NCI-H2196 treated with DMSO at 0.1 percent for 48 hours (cell line): ENCODE results near the gene C14orf132.
"Not testable (repeated sequence)": the region's sequence is repeated elsewhere in the genome, so short reads cannot be mapped to it uniquely, and the experiment has no call there.

ENCODE experiments used
- DNase-seq: peaks from one replicate; lab custom pipeline; 2025; ENCODE audit not compliant: unreplicated experiment; lab: John Stamatoyannopoulos, UW

Gene C14orf132

GRCh38 chr14:96058576-96059200 is 19.5 kb downstream of the C14orf132 start:
- DNase-seq: no peak

DNA sequence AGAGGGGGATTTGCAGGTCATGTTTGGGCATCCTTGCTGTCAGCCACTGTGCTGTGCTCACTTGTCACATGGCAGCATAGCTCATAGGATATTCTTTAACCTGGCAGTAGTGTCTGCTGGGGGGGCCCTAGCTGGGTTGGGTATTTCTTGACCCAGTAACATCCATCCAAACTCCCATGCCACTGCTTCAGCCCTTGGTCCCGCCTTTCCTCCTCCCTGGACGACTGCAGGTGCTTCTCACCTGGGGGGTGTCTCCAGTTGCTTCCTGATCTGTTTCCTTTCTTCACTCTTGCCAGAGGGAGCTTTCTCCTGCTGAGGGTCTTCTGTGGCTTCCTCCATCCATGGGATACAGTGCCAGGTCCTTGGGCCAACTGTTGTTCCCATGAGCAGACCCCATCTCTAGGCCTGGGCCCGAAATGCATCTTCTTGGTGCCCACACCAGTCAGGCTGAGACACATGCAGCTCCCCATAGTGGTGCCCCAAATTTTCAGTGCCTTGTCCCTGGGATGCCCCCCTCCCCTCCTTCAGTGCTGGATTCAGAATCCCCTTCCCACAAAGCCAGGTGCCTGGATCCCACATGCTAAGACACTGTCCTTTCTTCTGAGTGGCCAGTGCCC is 20.5 kb downstream of the C14orf132 start:
- DNase-seq: no peak

GRCh38 chr14:96060186-96060933 is 21.2 kb downstream of the C14orf132 start:
- no peak for DNase-seq

DNA sequence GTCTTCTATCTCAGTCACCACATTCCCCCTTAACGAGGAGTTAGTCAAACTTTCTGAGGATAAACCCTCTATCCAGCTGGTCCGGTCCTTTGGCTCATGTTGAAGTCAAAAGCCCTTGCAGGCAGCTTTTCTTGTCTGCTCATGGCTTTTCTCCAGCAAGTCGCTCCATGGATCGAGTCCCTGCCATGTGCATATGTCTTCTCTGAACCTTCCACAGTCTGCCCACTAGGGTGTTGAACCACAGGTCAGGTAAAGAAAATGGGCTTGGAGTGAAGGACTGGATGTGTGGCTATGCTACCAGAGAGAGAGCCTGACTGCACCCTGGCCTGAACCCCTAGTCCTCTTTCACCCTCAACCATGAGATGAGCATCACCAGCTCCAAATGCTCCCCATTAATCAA is 22.8 kb downstream of the C14orf132 start:
- DNase-seq: no peak

GRCh38 chr14:96062506-96062905 is 23.3 kb downstream of the C14orf132 start:
- no peak for DNase-seq

DNA sequence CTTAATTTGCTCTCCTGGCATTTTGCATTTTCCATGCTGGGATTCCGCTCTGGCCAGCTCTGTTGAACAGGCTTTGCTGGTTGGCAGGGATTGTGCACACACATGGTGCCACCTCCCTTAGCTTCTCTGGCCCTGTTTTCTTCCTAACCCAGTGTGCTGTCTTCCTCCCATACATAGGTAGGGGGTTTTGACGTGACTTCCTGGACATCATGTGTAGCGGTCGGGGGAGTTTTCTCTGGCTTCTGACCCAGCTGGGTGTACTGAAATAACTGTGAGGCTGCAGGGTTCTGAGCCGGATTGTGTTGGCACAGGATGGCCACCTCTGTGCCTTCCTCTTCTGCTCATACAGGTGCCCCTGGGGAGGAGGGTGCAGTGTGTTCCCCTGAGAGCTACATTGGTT is 25.7 kb downstream of the C14orf132 start:
- no peak for DNase-seq

- DNase-seq: no peak
These were observed 26.7 kb downstream of the C14orf132 start for GRCh38 chr14:96065661-96066459.

DNA sequence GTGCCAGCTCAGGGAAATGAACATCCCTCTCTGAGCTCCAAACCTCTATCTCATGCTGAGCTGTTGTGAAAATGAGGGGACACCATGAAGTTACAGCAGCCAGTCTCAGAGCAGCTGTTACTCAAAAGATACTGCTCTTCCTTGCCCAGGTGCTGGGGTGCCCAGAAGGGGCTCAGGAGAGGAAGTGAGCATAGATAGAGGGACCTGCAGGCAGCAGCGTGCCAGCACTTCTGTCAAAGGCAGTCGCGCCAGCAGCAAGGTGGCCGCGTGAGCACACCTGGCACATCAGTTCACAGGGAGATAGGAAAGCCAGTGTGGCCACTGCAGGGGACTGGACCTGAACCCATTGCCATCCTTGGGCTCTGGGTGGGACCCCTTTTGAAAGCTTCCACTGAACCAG is 27.8 kb downstream of the C14orf132 start:
- no peak for DNase-seq

- DNase-seq: no peak
These were observed 29.1 kb downstream of the C14orf132 start for GRCh38 chr14:96067985-96068930.

GRCh38 chr14:96069421-96069820 is 30.3 kb downstream of the C14orf132 start:
- DNase-seq: no peak

DNA sequence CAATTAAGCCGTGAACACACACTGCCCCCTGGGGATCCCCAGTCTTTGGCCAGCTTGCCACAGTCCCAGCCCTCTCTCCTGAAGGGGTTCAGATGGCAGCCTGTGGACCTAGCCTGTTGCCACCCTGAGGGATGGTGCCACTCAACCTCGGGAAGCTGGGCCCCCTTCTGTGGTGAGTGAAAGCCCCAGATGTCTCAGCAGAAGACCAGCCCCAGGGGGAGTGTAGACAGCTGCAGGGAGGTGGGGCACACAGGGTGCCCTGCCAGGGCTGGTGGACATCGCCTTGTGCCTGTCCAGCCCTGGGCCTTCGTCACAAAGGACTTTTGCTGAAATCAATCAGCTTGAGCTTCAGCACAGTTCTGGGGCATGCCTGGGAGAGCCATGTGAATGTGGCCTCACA is 32.4 kb downstream of the C14orf132 start:
- no peak for DNase-seq

GRCh38 chr14:96072076-96072475 is 32.9 kb downstream of the C14orf132 start:
- DNase-seq: no peak

DNA sequence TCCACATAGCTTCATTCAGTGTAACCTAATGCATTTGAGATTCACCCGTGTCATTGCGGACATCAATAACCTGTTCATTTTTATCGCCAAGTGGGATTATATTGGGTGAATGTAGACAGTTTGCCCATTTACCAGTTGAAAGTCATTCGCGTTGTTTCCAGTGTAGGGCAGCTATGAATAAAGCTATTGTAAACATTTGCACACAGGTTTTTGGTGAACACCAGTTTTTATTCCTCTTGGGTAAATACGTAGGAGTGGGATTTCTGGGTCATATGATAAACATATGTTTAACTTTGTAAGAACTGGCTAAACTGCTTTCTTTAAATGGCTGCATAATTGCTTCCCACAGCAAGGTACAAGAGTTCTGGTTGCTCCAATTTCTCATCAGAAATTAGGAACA is 33.6 kb downstream of the C14orf132 start:
- no peak for DNase-seq

GRCh38 chr14:96073260-96074039 is 34.3 kb downstream of the C14orf132 start:
- not testable (repeated sequence) for DNase-seq

DNA sequence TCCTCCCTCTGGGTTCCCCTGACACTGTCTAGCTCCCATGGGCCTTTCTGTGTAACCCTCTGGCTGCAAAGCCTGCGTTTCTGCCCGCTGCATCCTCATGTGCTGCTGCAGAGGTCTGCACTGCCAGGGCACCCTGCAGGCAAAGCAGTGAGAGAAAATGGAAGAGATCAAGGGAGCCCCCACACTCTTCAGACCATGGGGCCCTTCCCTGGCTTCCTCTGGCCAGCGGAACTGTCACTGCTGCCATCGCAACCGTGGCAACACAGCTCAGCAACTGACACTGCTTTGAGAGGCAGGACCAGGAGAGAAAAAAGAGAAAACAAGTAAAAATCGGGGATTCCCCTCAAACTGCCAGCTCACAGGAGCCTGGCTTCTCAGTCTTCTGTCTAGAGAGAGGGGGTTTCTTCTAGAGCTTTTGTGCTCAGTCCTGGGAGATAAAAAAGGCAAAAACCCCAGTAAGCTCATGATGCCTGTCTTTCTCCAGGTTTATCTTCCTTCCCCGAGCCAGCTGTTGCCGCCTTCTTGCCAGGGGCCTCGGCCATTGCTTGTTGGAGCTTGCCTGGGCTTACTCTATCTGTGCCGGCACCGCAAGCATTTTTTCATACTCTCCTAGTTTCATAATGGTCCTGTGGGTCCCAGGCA is 38.9 kb downstream of the C14orf132 start:
- no peak for DNase-seq

DNA sequence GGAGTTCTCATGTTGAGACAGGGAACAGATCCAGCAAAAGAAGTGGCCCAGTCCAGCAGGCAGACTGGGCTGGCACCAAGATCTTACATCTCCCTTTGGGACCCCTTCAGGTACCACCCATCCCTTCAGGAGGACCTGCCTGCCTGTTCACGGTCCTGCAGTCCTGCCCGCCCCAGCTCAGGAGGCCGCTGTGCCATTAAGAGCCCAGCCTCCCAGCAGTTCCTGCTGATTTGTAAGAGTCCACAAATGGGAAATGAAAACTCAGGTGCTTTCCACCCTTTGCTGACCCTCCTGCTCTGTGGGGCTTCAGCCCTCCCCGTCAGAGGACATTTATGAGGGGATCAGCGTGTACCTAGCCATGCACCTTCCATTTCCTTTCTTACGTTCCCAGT is 39.5 kb downstream of the C14orf132 start:
- DNase-seq: no peak

DNA sequence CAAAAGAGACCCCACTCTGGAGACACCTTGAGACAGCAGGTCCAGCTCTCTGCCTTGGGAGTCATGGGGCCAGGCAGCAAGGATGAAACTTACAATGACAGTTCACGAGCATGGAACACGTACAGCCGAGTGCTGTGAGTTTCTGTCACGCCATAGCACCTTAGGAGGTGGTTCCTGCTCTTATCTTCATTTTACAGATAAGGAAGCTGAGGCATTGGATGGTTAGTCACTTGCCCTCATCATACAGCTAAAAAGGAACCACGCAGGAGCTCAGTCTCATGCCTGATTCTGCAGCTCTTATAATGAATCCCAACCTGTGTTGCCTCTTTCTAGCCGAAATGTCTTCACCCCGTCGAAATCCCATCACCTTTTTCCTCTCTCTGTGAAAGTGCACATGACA is 39.9 kb downstream of the C14orf132 start:
- DNase-seq: no peak

- DNase-seq: no peak
These were observed 41.4 kb downstream of the C14orf132 start for GRCh38 chr14:96080571-96080970.

- no peak for DNase-seq
These were observed 42.1 kb downstream of the C14orf132 start for GRCh38 chr14:96081224-96081623.
